NCI-H1436 (cell line): Measurements from ENCODE around the gene SLC6A6.
"Not testable (repeated sequence)": the region's sequence is repeated elsewhere in the genome, so short reads cannot be mapped to it uniquely, and the experiment has no call there.

Experiments
- DNase-seq: peaks from one replicate; lab custom pipeline; 2025; lab: John Stamatoyannopoulos, UW

SLC6A6 gene

DNA sequence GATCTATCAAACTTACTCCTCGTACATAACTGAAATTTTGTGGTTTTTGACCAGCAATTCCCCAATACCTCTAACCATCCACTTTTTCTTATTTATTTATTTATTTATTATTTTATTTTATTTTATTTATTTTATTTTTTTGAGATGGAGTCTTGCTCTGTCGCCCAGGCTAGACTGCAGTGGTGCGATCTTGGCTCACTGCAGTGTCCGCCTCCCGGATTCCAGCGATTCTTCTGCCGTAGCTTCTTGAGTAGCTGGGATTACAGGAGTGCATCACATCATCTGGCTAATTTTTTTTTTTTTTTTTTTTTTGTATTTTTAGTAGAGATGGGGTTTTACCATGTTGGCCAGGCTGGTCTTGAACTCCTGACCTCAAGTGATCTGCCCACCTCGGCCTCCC lies 35.3 kb downstream of the SLC6A6 start:
- DNase-seq = not testable (repeated sequence)

DNA sequence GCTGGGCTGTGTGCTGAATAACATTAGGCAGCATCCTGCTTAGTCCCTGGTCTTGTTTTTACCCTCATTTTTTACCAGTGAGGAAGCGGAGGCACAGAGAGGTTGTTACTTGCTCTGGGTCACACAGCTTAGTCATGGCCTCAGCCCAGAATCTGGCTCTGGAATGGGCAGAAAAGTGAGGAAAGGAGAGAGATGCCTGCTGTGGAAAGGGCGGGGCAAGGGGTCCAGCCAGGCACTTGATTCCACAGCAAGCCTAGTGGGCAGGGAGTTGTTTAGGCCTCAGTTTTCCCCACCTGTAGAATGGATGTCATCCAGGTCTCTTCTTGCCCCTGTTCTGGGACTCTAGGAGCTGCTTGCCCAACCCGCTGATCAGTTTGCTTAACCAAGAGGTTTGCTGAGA lies 35.9 kb downstream of the SLC6A6 start:
- no peak for DNase-seq

DNA sequence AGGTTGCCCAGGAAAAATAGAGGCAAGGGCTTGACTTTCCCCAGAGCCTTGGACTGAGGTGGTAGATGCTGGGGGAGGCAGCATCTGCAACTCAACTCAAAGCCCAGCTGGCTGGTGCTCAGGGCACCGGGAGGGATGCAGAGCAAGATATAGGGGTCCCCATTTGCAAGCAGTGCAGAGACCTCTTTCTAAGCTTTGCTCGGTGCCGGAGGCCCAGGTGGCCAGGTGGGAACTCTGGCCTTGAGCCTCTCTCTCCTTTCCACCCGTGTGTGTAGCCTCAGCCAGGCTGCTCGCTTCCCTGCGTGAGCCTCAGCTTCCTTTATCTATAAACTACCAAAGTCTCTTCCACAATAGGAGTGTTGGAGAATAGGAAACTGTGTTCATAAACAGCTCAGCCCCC lies 36.5 kb downstream of the SLC6A6 start:
- no peak for DNase-seq

DNA sequence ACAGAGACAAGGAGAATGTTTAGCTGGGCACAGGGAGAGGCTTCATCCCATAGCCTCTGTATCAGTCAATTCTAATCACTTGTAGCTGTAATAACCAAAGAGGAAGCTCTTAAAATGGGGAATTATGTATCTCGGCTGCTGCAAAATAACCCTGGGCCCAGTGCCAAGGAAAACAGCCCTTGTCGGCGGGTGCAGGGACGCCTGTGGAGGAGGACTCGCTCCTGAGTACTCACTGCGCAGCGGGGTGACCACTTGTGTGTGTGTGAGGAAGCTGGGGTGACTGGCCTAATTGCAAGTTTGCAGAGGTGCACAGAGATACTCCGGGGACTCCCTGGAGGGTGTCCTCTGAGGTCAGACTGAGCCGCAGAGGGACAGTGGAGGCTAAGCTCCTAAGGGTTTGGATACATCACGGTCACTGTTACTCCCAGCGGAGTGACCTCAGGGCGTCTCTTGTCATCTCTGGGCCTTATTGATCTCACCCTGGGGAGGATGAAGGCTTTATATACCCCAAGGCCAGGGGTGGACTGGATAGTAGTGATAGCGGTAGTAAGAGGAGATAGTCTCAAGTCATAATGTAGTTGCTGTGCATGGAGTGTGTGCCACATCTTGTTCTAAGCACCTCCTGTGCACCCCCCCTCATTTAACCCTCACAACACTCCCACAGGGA lies 37.2 kb downstream of the SLC6A6 start:
- DNase-seq = peak; percentile 60

DNA sequence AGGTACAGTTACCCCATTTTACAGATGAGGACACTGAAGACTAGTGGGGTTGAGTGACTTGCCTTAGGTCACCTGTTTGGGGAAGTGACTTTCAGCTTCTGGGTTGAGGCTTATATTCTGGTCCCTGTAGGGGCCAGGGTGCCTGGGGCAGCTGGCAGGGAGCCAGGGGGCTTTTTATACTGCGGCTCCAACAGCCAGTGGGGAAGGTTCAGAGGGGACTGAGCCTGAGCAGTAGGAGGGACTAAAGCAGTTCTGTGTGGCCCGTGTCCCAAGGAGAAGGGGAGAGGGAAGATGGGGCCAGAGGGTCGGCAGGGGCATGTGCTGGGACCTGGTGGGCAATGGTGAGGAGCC lies 37.7 kb downstream of the SLC6A6 start:
- DNase-seq = no peak

DNA sequence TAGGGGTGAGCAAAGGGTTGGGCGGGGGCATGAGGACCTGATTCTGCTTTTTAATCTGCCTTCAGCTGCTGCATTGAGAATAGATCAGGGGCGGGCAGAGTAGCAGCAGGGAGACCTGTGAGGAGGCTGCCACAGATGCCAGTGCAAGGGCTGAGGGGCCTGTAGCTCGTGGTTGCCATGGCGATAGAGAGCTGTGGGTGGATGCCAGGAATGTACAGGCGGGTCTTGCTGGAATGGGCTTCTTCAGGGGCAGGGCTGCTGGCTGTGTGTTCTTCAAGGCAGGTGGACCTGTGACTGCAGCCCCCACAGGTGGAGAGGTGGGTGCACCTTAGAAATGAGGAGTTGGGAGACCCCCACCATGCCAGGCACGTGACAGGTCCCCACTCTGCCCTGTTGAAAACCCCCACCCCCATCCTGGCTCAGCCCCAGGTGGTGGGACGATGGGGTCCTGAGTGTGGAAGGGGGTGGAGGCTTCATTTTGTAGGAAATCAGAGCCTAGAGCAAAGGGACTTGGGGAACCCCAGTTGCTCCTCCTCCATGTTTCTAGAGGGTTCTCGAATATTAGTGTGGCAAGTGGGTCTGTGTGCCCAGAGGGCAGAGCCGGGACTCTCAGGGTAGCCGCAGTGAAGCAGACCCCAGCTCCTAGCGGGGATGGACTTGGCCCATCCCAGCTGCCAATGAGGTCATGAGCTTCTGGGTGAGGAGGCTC lies 38.3 kb downstream of the SLC6A6 start:
- peak; percentile 7 for DNase-seq

DNA sequence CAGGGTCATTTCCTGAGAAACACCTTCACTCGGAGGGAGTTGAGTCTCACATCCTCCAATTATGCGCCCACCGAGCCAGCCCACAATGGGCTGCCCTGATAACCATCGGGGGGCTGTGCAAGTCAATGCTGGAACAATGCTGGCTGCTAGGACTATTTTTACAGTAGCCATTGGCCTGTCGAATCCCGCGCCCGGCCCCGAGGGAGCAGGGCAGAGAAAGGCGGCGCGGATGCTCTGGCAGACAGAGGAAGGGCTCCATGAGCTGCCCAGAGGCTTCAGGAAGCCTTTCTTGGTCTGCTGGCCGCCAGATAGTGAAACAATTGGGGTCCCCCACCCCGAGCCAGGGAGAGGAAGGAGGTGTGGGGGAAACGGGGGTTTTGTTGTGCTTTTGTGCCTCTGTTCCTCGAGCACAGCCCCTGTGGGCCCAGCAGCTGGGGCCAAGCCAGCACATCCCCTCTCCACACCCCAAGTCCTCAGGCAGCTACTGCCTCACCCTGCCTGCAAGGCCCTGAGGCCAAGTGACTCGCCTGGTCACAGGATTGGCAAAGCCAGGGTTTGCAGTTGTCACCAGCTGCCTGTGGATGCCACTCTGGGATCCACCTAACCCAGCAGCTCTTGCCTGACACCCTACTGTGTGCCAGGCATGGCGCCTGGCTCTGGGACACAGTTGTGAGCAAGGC lies 39.0 kb downstream of the SLC6A6 start:
- DNase-seq = no peak

DNA sequence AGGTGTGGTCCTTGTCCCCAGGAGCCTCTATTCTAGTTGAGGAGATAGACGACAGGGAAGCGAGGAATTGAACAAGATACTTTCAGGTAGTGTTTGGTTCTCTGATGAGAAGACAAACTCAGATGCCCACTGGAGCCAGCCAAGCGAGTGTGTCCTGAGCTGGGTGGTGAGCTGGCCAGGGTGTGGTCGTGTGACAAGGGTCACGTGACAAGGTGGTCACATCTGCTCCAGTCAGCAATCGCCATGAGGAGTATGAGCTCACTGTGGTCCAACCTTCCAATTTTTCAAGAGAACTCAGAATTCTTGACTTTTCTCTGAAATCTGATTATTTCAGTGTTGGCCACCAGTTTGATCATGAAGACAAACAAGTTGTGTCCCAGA lies 39.5 kb downstream of the SLC6A6 start:
- DNase-seq = no peak

DNA sequence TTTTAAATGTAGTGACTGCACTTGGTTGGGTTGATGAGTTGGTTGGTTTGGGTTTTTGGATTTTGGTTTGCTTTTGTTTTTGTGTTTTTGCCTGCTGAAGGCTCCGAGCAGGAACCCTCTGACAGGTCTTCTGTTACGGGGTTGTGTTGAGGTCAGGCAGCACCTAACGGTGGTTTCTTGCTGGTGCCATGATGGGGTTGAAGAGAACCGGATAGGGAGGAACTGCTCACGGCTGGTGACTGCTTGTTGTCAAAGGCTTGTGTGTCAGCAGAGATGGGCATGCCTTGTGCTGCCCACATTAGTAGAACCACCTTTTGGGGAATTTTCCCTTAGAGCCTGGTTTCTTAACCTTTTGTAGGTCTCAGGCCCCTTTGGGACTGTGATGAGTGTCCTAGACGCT lies 42.0 kb downstream of the SLC6A6 start:
- DNase-seq = no peak

DNA sequence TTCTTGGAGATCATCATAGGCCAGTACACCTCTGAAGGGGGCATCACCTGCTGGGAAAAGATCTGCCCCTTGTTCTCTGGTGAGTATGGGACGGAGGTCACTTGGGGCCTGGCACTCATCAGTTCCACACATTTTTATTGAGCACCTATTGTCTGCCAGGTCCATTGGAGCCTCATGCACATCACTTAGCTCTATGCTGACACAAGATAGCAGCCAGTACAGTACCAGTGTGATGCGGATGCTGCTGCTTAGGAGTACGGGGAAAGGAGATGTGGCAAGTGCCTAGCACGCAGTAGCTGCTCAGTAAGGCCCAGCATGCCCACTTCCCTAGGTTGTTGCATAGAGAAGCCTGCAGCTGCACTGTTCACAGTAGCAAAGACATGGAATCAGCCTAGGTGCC lies 43.4 kb downstream of the SLC6A6 start:
- DNase-seq = no peak

DNA sequence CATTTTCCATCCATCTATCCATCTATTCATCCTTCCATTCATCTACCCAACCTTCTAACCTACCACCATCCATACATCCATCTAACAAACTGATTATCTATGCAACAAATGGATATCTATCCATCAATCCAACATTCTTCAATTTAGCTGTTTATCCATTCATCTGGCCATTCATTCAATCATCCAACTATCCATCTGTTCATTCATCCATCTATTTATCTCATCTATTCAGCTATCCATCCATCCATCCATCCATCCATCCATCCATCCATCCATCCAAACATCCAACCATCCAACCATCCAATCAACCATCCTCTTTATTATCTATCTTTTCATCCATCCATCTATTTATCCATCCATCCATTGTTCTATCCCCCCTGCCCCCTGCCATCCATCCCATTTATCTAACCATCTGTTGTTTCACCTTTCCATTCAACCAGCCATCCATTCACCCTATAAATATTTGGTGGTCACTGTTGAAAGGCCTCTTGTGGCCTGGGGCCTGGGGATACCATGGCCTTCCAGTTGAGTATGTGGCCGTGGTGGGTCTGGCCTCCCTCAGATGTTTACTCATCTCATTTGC lies 44.7 kb downstream of the SLC6A6 start:
- no peak for DNase-seq

DNA sequence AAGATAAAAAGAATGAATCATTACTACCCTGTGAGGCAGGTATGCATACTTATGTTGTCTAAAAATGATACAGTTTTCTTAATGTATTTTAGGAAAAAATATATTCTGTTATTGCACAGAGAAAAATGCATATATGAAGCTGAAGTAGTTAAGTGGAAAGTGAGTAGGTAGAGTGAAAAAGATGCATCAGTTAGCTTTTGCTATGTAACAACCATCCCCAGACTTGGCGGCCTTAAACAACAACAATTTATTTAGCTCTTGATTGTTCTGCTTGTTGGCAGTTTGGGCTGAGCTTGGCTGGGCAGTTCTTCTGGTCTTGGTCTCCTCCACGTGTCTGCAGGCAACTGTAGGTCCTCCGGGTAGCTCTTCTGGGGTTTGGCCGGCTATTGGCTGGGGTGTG lies 45.7 kb downstream of the SLC6A6 start:
- DNase-seq = no peak

DNA sequence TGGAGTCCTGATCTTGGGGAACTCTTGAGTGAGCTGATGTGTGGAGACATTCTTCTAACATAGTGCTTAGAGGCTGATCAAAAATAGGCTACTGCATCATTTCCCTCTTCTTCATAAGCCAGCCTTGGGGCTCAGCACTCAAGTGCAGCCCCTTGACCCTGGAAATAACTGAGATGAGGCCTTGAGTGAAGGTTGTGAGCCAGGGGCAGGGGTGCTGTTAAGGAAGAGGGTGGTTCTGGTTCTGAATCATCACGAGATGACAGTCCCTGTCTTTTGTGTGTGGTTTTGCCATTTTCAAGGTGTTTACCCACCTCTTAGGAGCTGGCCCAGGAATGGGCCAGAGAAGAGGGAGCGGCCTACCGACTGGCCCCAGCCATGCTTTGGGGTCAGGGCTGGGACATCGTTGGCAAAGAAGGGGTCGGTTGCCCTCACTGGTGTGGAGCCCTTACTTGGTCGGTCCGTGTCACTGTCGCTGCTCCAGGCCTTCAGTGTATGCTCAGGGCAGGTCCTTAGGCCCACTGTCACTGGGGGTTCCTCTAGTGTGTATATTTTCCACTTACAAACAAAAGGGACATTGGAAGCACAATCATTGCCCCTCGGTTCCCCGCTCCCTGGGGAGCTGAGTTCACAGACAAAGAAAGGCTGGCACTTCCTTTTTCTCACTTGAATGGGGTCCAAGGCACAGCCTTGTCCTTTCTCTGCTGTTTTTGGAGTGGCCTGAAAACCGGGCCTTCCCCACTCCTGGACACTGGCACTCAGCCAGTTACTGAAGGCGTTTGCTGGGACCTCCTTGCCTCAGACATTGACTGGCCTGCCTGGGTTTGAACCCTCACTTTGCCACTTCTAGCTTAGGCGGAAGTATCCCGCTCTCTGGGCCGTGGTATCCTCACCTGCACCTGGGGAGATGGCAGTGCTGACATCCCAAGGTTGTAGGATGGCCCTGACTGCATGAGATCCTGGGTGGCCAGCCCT lies 46.6 kb downstream of the SLC6A6 start:
- DNase-seq = no peak

DNA sequence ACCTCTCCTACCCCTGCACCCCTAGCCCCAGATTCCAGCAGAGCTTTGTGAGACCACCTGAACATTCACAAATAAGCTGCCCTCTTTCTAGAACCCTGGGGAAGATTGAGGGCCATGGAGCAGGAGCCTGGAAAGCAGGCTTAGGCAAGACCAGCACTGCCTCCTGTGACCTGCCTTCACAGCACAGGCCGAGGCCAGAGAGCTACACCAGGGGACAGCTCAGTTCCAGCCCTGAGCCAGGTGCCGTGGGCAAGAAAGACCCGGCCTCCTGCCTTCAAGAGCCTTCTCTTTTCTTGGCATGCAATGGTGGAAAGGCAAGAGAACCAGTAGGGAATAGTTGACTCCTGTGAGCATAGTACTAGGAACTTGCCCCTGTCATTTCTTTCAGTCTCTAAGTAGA lies 48.1 kb downstream of the SLC6A6 start:
- DNase-seq = no peak

DNA sequence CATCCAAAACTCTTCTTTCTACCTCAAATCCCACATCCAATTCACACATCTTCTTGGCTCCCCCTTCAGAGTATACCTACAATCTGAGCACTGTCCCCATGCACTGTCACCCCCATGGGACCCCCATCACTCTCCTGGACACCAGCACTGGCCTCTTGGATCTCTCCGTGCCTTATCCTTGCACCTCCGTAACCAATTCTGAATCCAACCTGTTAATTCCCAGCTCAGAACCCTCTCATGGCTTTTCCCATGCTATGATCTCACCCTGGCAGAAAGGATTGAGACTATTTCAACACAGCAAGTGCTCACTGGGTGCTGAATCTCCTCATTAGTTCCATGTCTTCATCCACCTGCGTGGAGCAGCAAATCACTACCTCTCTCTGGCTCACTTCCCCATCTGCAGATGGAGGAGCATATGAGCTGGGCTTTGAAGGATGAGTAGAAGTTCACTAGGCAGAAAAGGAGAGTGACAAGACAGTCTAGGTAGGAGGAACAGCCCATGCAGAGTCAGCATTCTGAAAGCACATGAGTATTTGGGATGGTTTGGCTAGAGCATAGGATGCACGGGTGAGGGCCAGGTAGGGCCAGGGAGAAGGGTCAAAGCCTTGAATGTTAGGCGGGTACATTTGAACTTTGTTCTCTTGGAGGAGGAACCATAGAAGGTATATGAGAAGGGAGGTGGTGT lies 48.7 kb downstream of the SLC6A6 start:
- no peak for DNase-seq

DNA sequence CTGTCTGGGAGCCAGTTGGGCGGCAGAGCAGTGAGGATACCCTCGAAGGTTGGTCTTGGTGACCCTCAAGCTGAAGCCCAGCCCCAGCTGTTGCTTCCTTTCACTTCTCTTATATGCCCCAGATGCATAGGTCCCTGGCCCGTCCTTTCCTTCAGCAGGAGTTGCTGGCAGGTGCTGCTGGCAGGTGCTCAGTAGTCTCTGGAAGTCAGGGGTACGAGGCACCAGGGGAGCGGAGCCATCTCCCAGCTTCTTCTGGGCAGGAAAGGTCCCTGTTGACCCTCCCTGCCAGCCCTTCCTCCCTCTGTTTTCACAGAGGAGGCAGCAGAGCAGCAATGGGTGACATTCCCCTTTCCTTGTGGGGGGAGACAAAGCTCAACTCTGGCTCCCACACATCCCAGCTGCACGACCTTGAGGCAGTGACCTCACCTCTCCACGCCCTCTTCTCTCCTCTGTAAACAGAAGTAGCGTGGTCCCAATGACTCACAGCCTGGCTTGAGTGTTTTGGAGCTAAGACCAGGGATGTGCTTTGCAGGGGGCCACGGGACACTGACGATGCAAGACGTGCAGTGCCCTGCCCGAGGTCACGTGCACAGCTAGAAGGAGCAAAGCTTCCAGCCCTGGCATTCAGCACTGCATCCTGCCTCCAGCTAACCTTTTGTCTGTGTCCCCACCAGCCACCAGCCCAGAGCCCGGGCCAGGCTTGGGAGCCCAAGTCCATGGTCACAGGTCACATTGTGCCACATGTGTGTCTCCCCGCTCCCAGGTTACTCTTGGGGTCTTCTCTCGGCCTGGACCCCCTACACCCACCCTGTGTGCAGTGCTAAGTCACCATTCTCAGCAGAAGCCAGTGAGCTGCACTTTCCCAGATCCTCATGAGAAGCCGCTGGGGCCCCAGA lies 49.7 kb downstream of the SLC6A6 start:
- DNase-seq = no peak

DNA sequence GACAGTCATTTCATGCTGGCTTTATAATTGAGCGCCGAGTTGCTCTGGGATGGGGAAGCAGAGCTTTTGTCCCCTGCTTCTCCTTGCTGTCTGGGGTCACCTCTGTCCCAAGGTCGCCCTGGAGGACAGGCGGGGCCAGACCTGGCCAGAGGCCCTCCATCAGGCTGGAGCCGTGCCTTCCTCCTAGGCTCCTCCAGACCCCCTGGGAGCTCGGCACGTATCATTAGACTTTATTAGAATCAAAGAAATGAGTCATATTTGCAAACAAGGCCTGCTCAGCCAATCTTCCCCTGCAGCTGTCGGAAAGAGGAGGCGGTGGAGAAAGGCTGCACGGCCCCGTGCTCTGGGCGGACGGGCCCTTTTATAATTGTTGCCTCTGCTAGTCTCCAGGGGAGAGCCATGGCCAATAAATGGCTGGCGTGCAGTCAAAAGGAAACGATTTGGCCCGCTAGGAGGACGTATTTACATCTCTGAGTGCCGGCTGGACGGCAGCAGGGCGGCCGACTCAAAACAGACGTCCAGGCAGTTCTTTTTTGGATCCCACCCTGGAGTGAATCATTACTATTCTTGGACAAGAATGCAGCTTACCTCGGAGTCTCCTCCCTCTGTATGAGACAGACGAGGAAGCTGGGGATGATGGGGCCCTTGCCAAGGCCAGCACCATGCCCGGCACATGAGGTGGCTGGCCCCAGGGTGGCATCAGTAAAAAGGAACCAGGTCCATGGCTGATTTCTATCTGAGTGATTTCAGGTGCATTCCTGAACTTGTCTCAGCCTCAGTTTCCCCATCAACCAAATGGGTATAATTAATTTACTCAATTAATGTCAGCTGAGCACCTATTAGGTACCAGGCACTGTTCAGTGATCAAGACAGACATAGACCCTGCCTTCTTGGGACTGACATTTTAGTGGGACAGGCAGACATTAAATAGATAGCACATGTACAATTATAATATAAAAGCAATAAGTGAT lies 50.6 kb downstream of the SLC6A6 start:
- peak; percentile 76 for DNase-seq

DNA sequence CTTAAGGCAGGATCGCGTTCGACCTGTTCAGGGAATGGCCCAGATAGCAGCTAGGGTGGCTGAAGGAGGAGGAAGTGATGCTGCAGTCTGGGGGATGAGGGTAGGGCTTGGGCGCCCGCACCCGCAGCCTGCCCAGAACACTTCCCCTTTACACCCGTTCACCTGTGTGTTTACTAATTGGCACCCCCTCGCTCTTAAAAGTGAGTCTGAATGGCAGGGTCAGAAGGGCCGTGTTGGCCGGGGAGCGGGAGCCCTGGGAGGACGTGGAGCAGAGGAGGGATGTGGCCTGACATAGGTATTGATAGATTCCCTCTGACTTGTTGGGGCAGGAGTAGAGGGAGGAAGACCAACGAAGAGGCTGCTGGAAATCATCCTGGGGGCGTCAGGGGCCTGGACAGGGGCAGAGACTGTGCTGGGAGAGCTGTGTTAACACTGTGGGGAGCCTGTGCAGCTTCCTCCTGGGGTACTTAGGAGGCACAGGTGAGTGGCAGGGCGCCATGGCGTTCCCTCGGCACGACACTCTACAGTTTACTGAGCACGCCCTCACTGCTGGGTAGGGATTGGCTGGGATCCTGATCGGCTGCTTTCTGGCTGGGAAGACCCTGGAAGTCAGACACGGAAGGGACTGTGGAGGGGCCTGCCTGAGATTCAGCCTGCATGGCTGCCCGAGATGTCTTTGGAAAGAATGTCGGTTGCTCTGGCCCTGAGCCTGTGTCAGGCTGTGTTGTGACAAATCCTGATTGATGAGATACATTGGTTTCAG lies 51.7 kb downstream of the SLC6A6 start:
- DNase-seq = no peak
